ENCODE measurements around the gene LACRT. TPM values are rescaled to one million over a fixed set of nuclear protein-coding genes. Genes with fewer than 3 reads are reported as not detected.

LACRT gene
- total RNA-seq, 1 donor = not detected

GRCh38 chr12:54593135-54593534 lies 41.6 kb downstream of the LACRT start:
- H3K4me3 ChIP-seq (ENCODE audit: low read depth, low read length) = no peak overlapping the region
- TF ChIP-seq CTCF (IDR thresholded peaks at IDR 0.05; ENCODE audit: insufficient read depth, low read length) = no peak
- no peak for DNase-seq (ENCODE audit: low read depth)

GRCh38 chr12:54592316-54592715 lies 42.4 kb downstream of the LACRT start:
- TF ChIP-seq CTCF (IDR thresholded peaks at IDR 0.05; ENCODE audit: insufficient read depth, low read length) = no peak
- peak; percentile 16 for DNase-seq (ENCODE audit: low read depth)
- no peak overlapping the region for H3K4me3 ChIP-seq (ENCODE audit: low read depth, low read length)

GRCh38 chr12:54590978-54591591 lies 43.6 kb downstream of the LACRT start:
- DNase-seq (ENCODE audit: low read depth) = peak; percentile 18
- TF ChIP-seq CTCF (IDR thresholded peaks at IDR 0.05; ENCODE audit: insufficient read depth, low read length) = no peak
- no peak overlapping the region for H3K4me3 ChIP-seq (ENCODE audit: low read depth, low read length)

- no peak for TF ChIP-seq CTCF (IDR thresholded peaks at IDR 0.05; ENCODE audit: insufficient read depth, low read length)
- DNase-seq (ENCODE audit: low read depth) = no peak
- H3K4me3 ChIP-seq (ENCODE audit: low read depth, low read length) = no peak overlapping the region
Measured at GRCh38 chr12:54589964-54590363, 44.7 kb downstream of the LACRT start.

- no peak for TF ChIP-seq CTCF (IDR thresholded peaks at IDR 0.05; ENCODE audit: insufficient read depth, low read length)
- no peak for DNase-seq (ENCODE audit: low read depth)
- H3K4me3 ChIP-seq (ENCODE audit: low read depth, low read length) = no peak overlapping the region
Measured at GRCh38 chr12:54588890-54589267, 45.8 kb downstream of the LACRT start.

- H3K4me3 ChIP-seq (ENCODE audit: low read depth, low read length) = no peak within 1 kb of the TSS
- DNase-seq (ENCODE audit: low read depth) = no peak
- no peak for TF ChIP-seq CTCF (IDR thresholded peaks at IDR 0.05; ENCODE audit: insufficient read depth, low read length)
Measured at GRCh38 chr12:54588110-54588889, 46.4 kb downstream of the LACRT start, which contains the start of gene PPP1R1A. TSS of gene PPP1R1A (minus strand) at chr12:54588659. CDS start at chr12:54588488, 171 bp downstream.

All from fibroblast of the aortic adventitia (primary cell).